IPS DF 4.7 (cell line): ENCODE data around the gene POU2F1.

Experiments used
- DNase-seq: peaks from one replicate; pipeline ENCODE4 v3.0.0-alpha.2; 2013; ENCODE audit warnings: low spot score; ENCODE audit errors: extremely low read depth

POU2F1 gene

DNA sequence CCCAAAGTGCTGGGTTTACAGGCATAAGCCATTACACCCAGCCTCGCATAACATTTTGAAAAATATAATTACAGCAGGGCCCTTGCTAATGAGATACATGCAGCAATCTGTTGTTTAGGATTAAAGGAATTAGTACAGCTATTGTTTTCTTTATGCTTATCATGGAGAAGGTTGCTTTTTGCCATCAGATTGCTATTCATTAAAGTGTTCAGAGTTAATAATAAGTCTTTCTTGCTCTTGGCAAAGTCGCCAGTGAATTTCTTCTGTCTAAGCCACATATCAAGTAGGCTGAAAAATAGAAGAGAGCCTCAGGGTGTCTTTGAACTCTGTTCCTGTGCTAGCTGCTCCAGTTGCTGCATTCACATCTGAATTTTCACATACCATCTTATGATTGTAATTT lies 144.1 kb downstream of the POU2F1 start:
- DNase-seq: no peak

DNA sequence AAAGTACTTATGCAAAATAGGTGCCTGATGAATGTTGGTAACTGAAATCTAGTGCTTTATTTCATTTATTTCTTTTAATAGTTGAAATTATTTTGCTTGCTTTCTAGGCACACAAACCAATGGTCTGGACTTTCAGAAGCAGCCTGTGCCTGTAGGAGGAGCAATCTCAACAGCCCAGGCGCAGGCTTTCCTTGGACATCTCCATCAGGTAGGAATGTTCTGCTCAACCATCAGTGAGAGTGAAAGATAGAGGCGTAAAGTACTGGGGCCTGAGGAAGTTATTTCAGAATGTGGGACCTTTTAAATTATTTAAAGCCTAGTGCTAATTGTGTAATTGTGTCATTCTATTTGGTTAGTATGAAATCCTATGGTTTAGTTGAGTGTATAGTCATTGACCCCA lies 144.7 kb downstream of the POU2F1 start:
- no peak for DNase-seq

DNA sequence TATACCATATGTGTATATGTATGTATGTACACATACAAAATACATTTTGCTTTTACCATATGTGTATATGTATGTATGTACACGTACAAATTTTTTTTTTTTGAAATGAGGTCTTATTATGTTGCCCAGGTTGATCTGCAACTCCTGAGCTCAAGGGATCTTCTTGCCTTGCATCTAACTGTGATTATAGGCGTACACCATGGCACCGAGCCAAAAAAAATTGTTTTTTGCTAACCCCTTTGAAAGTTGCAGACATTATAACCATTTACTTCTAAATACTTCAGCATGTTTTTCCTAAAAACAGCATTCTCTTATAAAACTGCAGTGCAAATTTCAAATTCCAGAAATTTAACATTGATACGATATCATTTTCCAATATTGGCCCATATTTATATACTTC lies 147.0 kb downstream of the POU2F1 start:
- no peak for DNase-seq

DNA sequence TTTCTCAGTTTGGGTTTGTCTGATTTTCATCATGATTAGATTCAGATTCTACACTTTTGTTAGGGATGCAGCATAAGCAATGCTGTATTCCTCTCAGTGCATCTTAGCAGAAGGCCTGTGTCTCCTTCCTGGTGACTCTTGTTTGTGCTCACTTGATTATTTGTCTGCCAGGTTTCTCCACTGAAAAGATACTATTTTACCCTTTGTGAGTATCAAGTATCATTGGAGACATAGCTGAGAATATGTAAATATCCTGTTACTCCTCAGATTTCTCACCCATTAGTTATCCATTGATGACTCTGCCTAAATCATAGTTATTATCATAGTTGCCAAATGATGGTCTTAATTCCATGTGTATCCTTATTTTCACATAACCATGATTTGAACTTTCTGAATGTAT lies 148.5 kb downstream of the POU2F1 start:
- DNase-seq: no peak

DNA sequence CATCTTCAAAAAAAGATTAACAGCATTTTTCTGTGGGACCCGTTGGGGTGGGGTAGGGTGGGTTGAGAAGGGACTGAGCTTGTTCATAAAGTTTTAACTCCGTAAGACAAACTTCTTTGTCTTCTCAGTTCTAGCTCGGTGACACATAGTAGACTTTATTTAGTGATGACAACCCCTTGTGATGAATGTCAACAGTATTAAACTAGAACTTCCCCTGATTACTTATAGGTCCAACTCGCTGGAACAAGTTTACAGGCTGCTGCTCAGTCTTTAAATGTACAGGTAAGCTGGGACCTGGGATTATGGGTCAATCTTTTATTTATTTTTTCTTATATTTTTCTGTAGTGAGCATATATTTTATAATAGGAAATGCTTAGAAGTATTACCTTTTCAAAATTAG lies 149.2 kb downstream of the POU2F1 start:
- DNase-seq: no peak

DNA sequence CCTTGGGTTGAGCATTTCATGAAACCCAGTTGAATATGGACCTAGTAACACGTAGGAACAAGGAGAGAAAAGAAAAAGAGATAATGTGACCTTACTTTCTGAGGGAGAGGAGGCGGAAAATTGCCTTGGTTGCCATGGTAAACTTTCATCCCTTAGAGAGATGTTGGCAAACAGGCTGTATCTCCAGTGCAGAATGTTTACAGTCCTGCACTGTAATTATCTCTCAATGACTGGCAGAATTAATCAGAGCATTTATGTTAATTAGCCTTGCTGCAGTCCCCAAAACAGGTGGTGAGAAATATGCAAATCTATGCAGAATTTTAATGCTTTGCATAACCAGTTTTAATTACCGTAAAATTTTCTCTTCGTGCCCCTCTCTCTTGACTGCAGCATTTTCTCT lies 150.3 kb downstream of the POU2F1 start:
- no peak for DNase-seq

DNA sequence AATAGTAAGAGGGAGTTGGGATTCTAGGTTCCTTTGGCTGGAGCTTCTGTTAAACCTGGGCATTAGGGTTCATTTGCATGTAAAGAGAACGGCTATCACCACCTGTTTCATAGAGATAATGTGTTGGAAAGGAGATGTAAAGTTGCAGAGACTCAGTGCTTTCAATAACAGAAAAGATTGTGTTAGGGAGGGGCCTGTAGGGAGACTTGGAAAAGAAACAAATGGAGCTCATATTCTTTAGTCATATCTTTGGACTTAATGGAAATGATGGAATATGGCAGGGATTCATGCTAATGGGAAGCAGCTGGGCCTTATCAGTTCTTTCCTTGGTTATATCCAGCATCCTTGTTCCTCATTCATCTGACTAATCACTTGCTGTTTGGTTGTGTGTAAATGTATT lies 152.7 kb downstream of the POU2F1 start:
- no peak for DNase-seq

DNA sequence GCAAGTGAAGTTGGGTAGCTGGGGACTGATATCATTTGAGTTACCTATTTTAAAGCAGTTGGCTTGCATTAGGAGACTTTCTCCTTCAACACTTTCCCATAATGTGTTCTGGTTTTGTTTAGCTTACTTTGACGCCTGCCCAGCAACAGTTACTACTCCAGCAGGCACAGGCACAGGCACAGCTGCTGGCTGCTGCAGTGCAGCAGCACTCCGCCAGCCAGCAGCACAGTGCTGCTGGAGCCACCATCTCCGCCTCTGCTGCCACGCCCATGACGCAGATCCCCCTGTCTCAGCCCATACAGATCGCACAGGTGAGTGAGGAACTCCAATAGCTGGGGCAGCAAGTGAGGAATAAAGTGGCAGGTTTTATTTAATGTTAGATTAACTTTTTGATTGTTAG lies 153.3 kb downstream of the POU2F1 start:
- DNase-seq: no peak

DNA sequence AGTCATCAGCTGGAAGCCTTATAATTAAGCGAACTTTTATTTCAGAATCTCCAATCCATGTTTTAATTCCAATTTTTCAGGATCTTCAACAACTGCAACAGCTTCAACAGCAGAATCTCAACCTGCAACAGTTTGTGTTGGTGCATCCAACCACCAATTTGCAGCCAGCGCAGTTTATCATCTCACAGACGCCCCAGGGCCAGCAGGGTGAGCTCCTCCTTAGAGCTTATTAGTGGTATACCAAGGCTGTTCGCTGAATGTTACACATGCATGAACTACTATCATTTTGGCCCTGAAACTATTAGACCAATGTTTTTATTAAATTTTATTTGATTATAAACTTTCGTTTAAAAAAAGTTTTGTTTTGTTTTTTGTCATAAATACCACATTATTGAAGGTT lies 155.3 kb downstream of the POU2F1 start:
- no peak for DNase-seq

DNA sequence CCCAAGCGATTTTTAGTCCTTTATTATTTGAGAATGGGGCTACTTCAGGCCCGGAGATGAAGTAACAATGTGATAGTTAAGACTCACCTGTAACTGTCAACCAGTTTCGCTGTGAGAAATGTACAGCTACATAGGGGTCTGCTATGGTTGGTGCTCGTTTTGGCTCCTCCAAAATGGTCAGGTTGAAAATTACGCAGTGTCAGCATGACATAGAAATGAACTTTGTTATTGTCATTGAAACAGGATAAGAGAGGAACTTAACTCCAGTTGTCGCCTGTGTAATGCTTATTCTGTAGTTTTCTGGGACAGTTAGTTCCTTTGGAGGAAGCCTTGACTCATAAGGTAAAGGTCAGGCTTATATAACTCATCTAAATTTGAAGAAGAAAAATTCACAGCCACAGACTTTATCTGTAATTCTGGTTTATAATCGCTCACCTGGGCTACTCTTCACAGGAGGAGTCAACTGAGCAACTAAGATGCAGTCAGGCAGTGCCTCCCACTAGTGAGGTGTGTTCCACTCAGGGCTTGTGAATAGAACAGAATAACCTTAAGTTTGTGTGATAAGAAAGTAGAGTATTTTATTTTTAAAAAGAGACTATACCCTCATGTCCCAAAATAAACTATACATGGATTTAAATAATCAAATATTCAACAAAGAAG lies 166.7 kb downstream of the POU2F1 start:
- no peak for DNase-seq

DNA sequence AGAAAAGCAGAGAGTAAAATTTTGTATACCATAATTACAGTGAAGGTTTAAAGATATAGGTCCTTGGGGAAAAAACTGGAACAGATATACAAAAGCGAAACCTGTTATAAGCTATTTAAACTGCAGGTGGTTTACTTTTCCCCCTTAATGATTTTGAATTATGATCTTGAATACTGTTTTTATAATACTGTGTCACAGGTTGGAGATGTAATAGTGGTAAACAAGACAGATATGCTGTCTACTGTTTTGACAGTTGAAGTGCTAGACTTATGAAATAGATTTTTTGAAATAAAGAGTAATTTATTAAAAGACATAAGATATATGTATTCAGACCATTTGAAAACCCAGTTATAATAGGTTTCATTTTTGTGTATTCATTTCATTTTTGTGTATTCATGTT lies 168.3 kb downstream of the POU2F1 start:
- no peak for DNase-seq

DNA sequence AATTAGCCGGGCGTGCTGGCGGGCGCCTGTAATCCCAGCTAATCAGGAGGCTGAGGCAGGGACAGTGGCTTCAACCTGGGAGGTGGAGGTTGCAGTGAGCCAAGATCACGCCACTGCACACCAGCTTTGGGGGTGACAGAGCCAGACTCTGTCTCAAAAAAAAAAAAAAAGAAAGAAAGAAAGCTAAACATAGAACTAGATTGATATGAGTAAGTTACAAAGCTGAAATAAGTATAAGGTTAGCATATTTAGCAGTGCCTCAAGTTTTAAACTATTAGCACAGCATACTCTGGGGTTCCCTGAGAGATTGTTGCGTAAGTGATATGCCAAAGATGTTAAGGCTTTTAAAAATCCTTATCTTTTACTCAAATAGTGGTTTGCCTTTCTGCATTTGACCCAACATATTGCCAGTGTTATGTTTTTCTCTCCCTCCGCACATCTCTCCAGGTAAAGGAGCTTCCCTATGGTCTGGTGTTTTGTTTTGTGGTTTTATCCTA lies 171.6 kb downstream of the POU2F1 start:
- DNase-seq: no peak

DNA sequence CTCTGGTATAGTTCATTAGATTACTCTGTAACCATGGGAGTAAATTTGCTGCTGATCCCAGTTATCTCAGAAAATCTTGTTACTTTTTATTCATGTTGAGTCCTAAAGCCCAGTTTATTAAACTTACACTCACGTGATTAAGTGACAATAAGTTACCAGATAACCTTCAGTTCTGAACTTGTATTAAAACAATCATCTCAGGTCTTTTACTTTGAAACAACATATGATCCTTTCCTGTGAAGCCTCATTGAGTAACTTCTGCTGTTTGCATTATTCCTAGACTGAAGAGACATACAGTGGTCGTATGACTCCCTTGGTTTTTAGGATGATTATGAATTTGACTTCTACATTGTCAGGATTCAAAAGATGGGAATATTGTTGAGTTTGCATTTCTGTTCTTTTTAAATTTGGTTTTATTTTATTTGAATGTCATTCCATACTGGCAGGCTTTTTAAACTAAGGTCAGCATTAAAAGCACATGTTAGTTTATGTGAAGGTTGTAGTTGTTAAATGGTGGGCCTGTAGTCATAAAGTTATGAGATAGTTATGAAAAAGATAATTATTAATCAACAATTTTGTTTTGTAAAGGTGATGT lies 179.8 kb downstream of the POU2F1 start:
- DNase-seq: no peak

DNA sequence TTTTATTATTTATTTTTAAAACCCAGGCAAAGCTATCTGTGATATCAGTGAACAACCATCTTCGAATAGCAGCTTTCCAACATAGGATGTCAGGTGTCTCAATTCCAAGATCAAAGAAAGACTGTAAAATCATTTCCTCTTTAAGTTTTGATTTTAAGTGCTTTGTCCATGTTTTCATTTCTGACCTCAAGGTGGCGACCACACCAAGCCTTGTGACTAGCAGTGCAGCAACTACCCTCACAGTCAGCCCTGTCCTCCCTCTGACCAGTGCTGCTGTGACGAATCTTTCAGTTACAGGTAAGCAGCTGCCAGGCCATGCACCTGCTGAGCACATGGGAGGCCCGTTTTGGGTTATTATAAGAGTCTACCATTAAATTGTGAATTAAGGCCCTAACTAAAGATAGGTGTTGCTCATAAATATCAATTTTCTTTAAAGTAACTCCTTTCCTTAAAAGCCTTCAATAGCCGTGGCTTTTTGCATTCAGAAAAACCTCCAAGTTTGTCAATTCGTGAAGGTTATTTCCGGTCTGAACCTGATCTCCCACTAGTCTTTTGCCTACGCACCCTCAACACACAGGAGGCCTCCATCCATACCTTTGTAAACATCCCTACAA lies 180.7 kb downstream of the POU2F1 start:
- no peak for DNase-seq

DNA sequence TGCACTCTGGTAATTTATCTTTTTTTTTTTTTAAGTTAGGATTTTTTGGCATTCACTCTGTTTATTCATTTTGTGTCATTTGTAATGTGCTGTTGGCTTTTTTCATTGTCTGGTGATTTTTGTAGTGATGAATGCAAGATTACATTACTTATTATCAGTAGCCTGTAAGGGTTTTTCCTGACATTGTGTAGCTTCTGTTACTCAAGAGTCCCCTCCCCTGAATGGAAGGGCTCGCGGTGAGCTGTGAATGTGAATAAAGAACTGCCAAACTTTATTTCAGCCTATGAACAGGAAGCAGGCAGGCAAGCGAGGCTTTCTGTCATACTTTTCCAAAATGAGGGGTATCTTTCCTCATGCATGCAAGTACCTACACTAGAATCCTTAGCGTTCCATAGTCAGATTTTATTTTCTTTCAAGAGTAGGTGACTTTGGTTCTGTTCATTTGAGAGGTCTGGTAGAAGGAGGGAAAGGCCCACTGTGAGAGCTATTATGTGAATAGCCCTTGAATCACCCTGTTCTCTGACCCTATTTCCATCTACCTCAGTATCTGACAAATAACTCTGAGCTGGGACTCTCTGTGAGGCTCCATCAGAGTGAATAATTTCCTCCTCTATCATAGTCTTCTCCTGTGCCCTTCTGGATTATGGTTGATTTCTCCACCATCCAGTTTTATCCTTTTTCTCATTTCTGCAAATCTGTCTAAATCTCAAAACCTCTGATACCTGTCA lies 183.6 kb downstream of the POU2F1 start:
- no peak for DNase-seq

DNA sequence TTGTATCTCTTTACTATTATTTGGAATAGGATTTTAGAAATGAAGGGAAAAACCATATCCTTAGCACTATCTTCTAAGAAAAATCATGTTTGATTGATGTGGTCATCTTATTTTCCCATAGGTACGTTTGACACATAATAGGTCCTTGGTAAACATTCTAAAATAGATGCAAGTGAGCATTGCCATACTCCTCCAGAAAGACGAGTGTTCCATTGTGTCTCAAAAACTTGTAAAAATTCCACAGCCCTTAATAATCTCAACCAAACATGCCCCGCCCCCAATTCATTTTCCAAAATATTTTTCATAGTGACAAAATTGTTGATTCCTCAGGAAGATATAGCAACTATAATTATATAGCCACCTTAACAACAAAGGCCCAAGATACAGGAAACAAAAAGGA lies 184.2 kb downstream of the POU2F1 start:
- no peak for DNase-seq

DNA sequence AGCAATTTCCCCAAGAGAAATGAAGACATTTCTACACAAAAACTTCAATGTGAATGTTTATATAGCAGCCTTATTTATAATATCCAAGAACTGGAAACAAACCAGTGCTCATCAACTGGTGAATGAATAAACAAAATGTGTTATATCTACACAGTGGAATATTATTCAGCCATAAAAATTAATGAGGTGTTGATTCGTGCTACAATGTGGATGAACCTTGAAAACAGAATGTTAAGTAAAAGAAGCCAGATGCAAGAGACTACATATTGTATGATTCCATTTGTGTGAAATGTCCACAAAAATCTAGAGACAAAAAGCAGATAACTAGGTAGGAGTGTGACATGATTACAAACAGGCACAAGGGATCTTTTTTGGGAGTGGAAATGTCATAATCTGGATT lies 187.7 kb downstream of the POU2F1 start:
- no peak for DNase-seq

DNA sequence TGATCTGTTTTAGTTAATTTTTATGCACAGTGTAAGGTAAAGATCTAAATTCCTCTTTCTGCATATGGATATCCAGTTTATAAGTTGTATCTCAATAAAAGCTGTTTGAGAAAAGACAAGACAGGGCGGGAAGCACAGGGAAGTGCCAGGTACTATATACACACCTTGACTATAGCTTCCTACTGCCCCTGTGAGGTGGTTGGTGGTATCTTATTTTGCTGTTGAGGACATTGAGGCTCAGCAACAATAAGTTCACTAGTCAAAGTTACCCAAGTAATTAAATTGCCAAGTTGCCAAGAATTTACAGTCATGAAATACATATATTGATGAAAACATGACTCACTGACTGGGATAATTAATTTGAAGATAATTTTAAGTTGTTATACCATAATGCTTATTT lies 188.5 kb downstream of the POU2F1 start:
- DNase-seq: no peak

DNA sequence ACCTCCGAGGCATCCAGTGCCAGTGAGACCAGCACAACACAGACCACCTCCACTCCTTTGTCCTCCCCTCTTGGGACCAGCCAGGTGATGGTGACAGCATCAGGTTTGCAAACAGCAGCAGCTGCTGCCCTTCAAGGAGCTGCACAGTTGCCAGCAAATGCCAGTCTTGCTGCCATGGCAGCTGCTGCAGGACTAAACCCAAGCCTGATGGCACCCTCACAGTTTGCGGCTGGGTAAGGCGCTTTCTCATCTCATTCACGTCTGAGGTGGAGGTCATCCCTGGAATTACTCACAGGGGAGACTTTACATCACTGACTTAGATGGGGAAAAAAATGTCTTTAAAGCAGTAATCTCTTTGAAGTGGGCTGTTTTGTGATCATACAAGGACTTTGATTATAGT lies 191.4 kb downstream of the POU2F1 start:
- DNase-seq: no peak

DNA sequence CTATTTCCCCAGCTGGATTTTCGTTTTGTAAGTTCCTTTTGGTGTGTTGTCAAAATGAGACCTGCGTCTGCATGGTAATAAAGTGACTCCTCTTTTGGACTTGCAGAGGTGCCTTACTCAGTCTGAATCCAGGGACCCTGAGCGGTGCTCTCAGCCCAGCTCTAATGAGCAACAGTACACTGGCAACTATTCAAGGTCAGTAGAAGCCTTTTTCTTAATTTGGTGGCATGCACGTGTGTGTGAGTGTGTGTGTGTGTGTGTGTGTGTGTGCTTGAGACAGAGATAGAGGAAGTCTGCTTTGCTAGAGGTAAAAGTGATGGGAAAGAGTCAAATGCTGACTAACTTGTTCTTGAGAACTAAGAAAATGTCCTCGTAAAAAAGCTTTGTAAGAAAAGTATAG lies 192.2 kb downstream of the POU2F1 start:
- DNase-seq: no peak

DNA sequence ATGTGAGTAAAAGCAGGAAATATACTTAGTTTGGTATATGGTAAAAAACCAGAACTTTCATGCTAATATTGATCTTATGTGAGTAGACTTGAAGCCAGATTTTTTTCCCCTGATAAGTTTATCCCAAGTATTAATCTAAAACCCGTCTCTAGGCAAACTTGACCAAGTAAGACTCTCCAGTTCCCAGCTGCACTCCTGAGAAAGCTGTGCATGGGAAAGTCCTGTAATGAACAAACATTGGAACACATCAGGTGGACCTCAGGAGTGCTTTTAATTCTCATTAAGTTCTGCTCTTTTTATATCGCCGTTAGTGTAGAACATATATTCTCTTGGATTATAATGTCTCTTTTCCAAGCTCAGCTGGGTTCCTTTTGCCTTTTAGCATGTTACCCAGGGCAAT lies 192.6 kb downstream of the POU2F1 start:
- no peak for DNase-seq

DNA sequence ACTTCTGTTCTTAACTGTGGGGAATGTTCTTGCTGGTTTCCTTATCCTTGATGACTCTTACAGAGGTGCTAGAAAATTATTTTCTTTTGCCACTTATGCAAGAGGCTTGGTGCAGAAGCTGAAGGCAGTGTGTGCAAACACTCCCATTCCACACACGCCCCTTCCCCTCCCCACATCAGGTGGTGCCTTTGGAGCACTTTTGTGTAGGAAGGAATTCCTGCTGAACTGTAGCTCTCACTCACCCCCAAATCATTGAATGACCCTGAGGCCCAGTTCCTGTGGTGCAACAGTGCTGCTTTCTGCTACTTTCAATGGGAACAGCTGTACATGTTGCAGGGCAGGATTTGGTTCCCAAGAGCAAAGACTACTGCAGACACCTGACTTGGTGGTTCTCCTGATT lies 195.8 kb downstream of the POU2F1 start:
- DNase-seq: no peak
